K562 (cell line): ENCODE data around the gene ZNF432. TPM values are rescaled to one million over a fixed set of nuclear protein-coding genes. Genes with fewer than 3 reads are reported as not detected.

Experiments used
- ASH1L ChIP-seq: fragments of 450-650 bp; IDR thresholded peaks from 2 replicates; pipeline ENCODE4 v1.6.1; 2018; ENCODE audit warnings: borderline replicate concordance, mild to moderate bottlenecking, low read depth; ENCODE audit not compliant: partially characterized antibody
- ETV5 ChIP-seq: sonication (generic); formaldehyde crosslinking; IDR thresholded peaks from 2 replicates; pipeline ENCODE4 v1.4.0; 2020; ENCODE audit warnings: low read depth, mild to moderate bottlenecking, missing genetic modification reagents
- HDAC3 ChIP-seq: fragments of 450-650 bp; IDR thresholded peaks from 2 replicates; pipeline ENCODE4 v1.6.1; 2018; ENCODE audit warnings: borderline replicate concordance, mild to moderate bottlenecking, moderate library complexity; ENCODE audit not compliant: partially characterized antibody
- HMGN3 ChIP-seq: IDR thresholded peaks from 2 replicates; pipeline ENCODE4 v1.6.1; 2011; ENCODE audit warnings: borderline replicate concordance, low read depth, mild to moderate bottlenecking, mixed read lengths, low read length; ENCODE audit not compliant: insufficient read length; ENCODE audit errors: extremely low read depth
- KDM5B ChIP-seq: fragments of 200-600 bp; sonication (generic); IDR thresholded peaks from 2 replicates; pipeline ENCODE4 v1.6.1; 2012; ENCODE audit warnings: low read depth, mild to moderate bottlenecking, moderate library complexity, low read length, control low read depth, inconsistent platforms; ENCODE audit not compliant: insufficient replicate concordance
- MAFF ChIP-seq: IDR thresholded peaks from 2 replicates; pipeline ENCODE4 v1.6.1; 2012; ENCODE audit warnings: low read length, improper control_type of control experiment
- POLR2B ChIP-seq: fragments of 450-650 bp; IDR thresholded peaks from 2 replicates; pipeline ENCODE4 v1.6.1; 2018; ENCODE audit warnings: low read depth; ENCODE audit not compliant: partially characterized antibody
- RNF2 ChIP-seq: sonication (generic); IDR thresholded peaks from 2 replicates; pipeline ENCODE4 v1.6.1; 2016
- TCF3 ChIP-seq: sonication (generic); formaldehyde crosslinking; IDR thresholded peaks from 2 replicates; pipeline ENCODE4 v1.4.0; 2020; ENCODE audit warnings: mild to moderate bottlenecking, missing genetic modification reagents
- XRCC4 ChIP-seq: IDR thresholded peaks from one replicate; pipeline ENCODE4 v1.6.1; 2011; ENCODE audit not compliant: insufficient read depth, insufficient read length; ENCODE audit errors: extremely low read depth
- ZKSCAN8 ChIP-seq: fragments of 200-800 bp; sonication (Bioruptor generic); IDR thresholded peaks from 2 replicates; pipeline ENCODE4 v1.6.1; 2016; ENCODE audit warnings: missing genetic modification characterization, missing compliant biosample characterization
- ZNF23 ChIP-seq: fragments of 250-450 bp; sonication (Bioruptor Pico); IDR thresholded peaks from 2 replicates; pipeline ENCODE4 v1.4.0; 2020; ENCODE audit warnings: mild to moderate bottlenecking
- ZNF253 ChIP-seq: fragments of 250-450 bp; sonication (Bioruptor Pico); conservative IDR thresholded peaks from 2 replicates; pipeline ENCODE4 v1.6.1; 2021; ENCODE audit warnings: mild to moderate bottlenecking
- ZSCAN29 ChIP-seq: fragments of 450-650 bp; IDR thresholded peaks from 2 replicates; pipeline ENCODE4 v1.6.1; 2017
- polyA plus RNA-seq, 8 experiments: library from polyadenylated mRNA; depleted of rRNA in 4 of 8; stranded (reverse) in 5 of 8; unstranded in 3 of 8; fragments of >200 nt; fragmentation: Nextera tagmentation in 2 of 8; fragmentation: Illumina TruSeq in 1 of 8; extraction: Ambion mirVana in 2 of 8; extraction: Trizol in 1 of 8; gene quantifications; 2 replicates each; pipeline versions ENCODE4 v1.2.1 to v1.2.3, GENCODE V29; 2011 to 2014; ENCODE audit warnings: inconsistent platforms in 1 of 8, missing spikeins in 1 of 8
- total RNA-seq, 7 experiments: library from RNA; depleted of rRNA in 6 of 7; stranded (reverse); fragments of >200 nt in 6 of 7; fragmentation: Illumina TruSeq in 2 of 7; extraction: Trizol in 2 of 7; gene quantifications; 2 replicates each; pipeline versions ENCODE4 v1.2.1 to v1.2.3, GENCODE V29; 2011 to 2021; ENCODE audit warnings: low replicate concordance in 1 of 7
- TF ChIP-seq, protein P1 (sequence below): fragments of 450-650 bp; IDR thresholded peaks from 2 replicates; pipeline ENCODE4 v1.6.1; 2017; ENCODE audit warnings: antibody characterized with exemption
- TF ChIP-seq, protein P2 (sequence below), 2 experiments: IDR thresholded peaks; 2 replicates each; pipeline ENCODE4 v1.6.1; 2011; ENCODE audit warnings: borderline replicate concordance in 1 of 2, control low read depth in 1 of 2, low read depth in 1 of 2, low read length in 1 of 2, mild to moderate bottlenecking in 1 of 2, mixed read lengths in 1 of 2, moderate library complexity in 1 of 2; ENCODE audit not compliant: insufficient read depth in 1 of 2, insufficient read length in 1 of 2, poor library complexity in 1 of 2, severe bottlenecking in 1 of 2; ENCODE audit errors: extremely low read depth in 1 of 2
- TF ChIP-seq, protein P3 (sequence below): fragments of 450-650 bp; formaldehyde crosslinking; IDR thresholded peaks from 2 replicates; pipeline ENCODE4 v1.4.0; 2022; ENCODE audit warnings: mild to moderate bottlenecking, moderate library complexity
- TF ChIP-seq, protein P4 (sequence below): sonication (generic); formaldehyde crosslinking; IDR thresholded peaks from 2 replicates; pipeline ENCODE4 v1.8.0; 2022; ENCODE audit warnings: mild to moderate bottlenecking, missing genetic modification reagents

Gene ZNF432
- total and polyA plus RNA-seq, 9 of the 15 experiments (the other 6 are each of a cell fraction or from before 2014, with no cell fraction given) = 2.6 to 6.8 (median 4.0) TPM

DNA sequence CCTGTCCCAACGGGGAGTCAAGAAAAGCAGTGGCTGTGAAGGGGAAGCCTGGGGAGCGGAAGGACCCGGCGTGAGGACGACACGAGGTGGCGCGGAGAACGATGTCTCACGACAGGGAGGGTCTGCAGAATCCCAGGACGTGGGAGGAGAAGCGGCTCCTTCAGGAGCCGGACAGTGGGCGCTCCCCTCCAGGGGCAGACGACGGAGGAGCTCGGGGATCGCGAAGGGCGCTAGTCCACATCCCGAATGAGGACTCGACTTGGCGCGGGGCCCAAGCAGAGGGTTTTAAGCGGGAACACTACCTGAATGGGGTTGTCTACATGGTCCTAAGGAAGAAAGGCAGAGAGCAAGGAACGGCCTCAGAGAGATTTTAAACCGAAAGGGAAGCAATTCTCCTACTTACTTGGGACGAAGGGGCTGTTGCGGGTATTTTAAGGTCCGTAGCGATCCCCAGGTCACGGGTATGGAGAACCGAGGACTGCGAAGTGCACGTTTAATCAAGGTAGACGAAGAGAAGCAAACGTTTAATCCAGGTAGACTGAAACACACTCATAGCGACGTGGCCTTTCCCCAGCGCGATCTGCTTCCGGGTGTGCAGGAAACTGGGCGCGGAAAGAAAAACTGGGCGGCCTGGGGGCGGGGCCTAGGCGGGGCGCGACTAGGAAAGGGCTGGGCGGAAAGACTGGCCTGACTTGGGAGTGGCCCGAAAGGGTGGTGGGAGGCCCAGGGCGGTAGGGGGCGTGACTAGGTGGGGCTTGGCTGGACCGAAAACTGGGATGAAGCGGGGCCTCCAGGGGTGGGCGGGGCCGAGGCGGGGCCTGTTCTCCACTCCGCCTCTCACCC lies 46.8 kb upstream of the ZNF432 start, which contains the start of gene ZNF841 (continued):
- TF ChIP-seq ETV5 (peak; percentile 65; the same call in 1 of the 2 replicates), ZSCAN29 (peak; percentile 83; the same call in 1 of the 2 replicates), HMGN3 (peak; percentile 51), TCF3 (CRISPR knock-in tag) (no peak), RNF2 (peak; percentile 16; the same call in 1 of the 2 replicates), POLR2B (peak; percentile 91), MAFF (no peak), ZKSCAN8 (no peak), HDAC3 (no peak), ZNF23 (CRISPR knock-in tag) (no peak), KDM5B (peak; percentile 71), ZNF253 (CRISPR knock-in tag) (no peak), ASH1L (no peak), XRCC4 (no peak)
- TF ChIP-seq, protein P1, sequence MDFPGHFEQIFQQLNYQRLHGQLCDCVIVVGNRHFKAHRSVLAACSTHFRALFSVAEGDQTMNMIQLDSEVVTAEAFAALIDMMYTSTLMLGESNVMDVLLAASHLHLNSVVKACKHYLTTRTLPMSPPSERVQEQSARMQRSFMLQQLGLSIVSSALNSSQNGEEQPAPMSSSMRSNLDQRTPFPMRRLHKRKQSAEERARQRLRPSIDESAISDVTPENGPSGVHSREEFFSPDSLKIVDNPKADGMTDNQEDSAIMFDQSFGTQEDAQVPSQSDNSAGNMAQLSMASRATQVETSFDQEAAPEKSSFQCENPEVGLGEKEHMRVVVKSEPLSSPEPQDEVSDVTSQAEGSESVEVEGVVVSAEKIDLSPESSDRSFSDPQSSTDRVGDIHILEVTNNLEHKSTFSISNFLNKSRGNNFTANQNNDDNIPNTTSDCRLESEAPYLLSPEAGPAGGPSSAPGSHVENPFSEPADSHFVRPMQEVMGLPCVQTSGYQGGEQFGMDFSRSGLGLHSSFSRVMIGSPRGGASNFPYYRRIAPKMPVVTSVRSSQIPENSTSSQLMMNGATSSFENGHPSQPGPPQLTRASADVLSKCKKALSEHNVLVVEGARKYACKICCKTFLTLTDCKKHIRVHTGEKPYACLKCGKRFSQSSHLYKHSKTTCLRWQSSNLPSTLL = no peak
- TF ChIP-seq, protein P2, sequence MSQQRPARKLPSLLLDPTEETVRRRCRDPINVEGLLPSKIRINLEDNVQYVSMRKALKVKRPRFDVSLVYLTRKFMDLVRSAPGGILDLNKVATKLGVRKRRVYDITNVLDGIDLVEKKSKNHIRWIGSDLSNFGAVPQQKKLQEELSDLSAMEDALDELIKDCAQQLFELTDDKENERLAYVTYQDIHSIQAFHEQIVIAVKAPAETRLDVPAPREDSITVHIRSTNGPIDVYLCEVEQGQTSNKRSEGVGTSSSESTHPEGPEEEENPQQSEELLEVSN (IDR thresholded peaks at IDR 0.05; ENCODE audit: borderline replicate concordance in 1 of 2, extremely low read depth in 1 of 2, insufficient read depth in 1 of 2, insufficient read length in 1 of 2, low read depth in 1 of 2, low read length in 1 of 2, poor library complexity in 1 of 2, severe bottlenecking in 1 of 2) = peak in 1 of 2 experiments; percentile 71
- TF ChIP-seq, protein P3, sequence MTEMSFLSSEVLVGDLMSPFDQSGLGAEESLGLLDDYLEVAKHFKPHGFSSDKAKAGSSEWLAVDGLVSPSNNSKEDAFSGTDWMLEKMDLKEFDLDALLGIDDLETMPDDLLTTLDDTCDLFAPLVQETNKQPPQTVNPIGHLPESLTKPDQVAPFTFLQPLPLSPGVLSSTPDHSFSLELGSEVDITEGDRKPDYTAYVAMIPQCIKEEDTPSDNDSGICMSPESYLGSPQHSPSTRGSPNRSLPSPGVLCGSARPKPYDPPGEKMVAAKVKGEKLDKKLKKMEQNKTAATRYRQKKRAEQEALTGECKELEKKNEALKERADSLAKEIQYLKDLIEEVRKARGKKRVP (CRISPR knock-in tag) = no peak
- TF ChIP-seq, protein P4, sequence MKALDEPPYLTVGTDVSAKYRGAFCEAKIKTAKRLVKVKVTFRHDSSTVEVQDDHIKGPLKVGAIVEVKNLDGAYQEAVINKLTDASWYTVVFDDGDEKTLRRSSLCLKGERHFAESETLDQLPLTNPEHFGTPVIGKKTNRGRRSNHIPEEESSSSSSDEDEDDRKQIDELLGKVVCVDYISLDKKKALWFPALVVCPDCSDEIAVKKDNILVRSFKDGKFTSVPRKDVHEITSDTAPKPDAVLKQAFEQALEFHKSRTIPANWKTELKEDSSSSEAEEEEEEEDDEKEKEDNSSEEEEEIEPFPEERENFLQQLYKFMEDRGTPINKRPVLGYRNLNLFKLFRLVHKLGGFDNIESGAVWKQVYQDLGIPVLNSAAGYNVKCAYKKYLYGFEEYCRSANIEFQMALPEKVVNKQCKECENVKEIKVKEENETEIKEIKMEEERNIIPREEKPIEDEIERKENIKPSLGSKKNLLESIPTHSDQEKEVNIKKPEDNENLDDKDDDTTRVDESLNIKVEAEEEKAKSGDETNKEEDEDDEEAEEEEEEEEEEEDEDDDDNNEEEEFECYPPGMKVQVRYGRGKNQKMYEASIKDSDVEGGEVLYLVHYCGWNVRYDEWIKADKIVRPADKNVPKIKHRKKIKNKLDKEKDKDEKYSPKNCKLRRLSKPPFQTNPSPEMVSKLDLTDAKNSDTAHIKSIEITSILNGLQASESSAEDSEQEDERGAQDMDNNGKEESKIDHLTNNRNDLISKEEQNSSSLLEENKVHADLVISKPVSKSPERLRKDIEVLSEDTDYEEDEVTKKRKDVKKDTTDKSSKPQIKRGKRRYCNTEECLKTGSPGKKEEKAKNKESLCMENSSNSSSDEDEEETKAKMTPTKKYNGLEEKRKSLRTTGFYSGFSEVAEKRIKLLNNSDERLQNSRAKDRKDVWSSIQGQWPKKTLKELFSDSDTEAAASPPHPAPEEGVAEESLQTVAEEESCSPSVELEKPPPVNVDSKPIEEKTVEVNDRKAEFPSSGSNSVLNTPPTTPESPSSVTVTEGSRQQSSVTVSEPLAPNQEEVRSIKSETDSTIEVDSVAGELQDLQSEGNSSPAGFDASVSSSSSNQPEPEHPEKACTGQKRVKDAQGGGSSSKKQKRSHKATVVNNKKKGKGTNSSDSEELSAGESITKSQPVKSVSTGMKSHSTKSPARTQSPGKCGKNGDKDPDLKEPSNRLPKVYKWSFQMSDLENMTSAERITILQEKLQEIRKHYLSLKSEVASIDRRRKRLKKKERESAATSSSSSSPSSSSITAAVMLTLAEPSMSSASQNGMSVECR (CRISPR knock-in tag) = peak; percentile 16; the same call in 1 of the 2 replicates
